GM13976 (cell line): ENCODE results near the gene LHPP.

ENCODE experiments used
- DNase-seq: peaks from one replicate; pipeline ENCODE4 v3.0.0; 2012; ENCODE audit warnings: low spot score
- CTCF ChIP-seq: IDR thresholded peaks from 2 replicates; pipeline ENCODE4 v1.5.1; 2012; ENCODE audit warnings: borderline replicate concordance, mild to moderate bottlenecking; ENCODE audit not compliant: insufficient read depth; ENCODE audit errors: extremely low read depth, missing control alignments, control extremely low read depth
- in situ Hi-C: fragments of 300-500 bp; cut with MboI; formaldehyde crosslinking; loops from one replicate; pipeline ENCODE4 v1.12.0; 2022; ENCODE audit warnings: low sequenced_read_pairs, mixed read lengths, inconsistent platforms; ENCODE audit not compliant: unreplicated experiment

LHPP gene

GRCh38 chr10:124630551-124630950 is 168.9 kb downstream of the LHPP start:
- DNase-seq = no peak
- in situ Hi-C loops = no loop called here
- TF ChIP-seq CTCF = no peak

- DNase-seq = no peak
- in situ Hi-C loops = no loop called here
- peak; percentile 18 for TF ChIP-seq CTCF
These were observed 170.5 kb downstream of the LHPP start for GRCh38 chr10:124632064-124632531.

DNA sequence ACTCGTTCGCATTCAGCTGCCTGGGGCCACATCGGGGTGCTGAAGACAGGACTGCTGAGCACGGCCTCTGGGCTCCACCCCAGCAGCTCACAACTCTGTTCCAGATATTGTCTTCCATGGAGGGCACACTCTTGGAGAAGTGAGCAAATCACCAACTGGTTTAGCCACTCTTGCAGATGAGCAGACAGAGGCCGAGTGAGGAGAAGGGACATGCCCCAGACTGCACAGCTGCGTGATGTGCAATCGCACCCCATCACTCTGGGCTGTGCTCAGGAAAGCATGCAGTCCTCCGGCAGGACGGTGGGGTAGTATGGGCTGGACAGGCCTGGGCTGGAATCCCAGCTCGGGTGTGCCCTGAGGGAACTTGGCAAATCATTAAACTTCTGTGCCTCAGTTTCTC is 170.9 kb downstream of the LHPP start:
- DNase-seq = no peak
- no peak for TF ChIP-seq CTCF
- in situ Hi-C loops = no loop called here

GRCh38 chr10:124636271-124636995 is 174.8 kb downstream of the LHPP start:
- DNase-seq = no peak
- in situ Hi-C loops = no loop called here
- TF ChIP-seq CTCF = no peak

DNA sequence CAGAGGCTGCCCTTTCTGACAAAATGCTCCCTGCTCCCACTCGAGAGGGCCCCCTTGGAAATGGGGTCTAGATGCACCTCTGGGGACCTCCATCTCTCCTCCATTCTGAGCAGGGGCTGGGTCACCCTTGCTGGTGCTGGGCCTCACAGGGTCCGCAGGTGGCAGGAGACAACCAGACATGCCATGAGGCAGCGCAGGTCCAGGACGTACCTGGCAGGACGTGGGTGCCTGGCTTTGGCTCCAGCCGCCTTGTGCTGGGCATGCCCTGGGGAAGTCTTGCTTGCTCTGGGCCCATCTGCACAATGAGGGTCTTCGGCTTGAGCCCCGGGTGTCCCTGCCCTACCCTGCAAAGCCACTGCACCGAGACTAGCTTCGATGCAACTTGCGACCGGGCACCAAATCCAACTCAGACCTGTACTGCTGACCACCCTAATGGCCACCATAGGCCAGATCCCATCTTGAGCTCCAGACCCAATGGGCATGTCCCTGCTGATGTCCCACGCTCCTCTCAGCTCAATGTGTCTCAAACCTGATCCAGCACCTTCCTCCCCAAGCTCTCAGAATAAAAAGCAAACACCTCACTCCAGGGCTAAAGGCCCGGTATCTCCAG is 175.6 kb downstream of the LHPP start:
- in situ Hi-C loops = no loop called here
- no peak for TF ChIP-seq CTCF
- DNase-seq = no peak

- in situ Hi-C loops = no loop called here
- TF ChIP-seq CTCF = no peak
- DNase-seq = no peak
These were observed 176.1 kb downstream of the LHPP start for GRCh38 chr10:124637746-124638145.

- no peak for TF ChIP-seq CTCF
- in situ Hi-C loops = no loop called here
- no peak for DNase-seq
These were observed 177.6 kb downstream of the LHPP start for GRCh38 chr10:124639206-124639605.
